DND-41 (cell line): ENCODE measurements around the gene PIH1D1.

Experiments used
- CTCF ChIP-seq: IDR thresholded peaks from 2 replicates; pipeline ENCODE4 v1.5.1; 2012; ENCODE audit warnings: borderline replicate concordance, low read length, moderate library complexity, mild to moderate bottlenecking; ENCODE audit not compliant: poor library complexity, severe bottlenecking; ENCODE audit errors: extremely low read depth
- EZH2 ChIP-seq: IDR thresholded peaks from 3 replicates; pipeline ENCODE4 v1.6.1; 2012; ENCODE audit warnings: borderline replicate concordance, low read depth, mild to moderate bottlenecking, moderate library complexity, low read length, inconsistent platforms; ENCODE audit not compliant: severe bottlenecking

DNA sequence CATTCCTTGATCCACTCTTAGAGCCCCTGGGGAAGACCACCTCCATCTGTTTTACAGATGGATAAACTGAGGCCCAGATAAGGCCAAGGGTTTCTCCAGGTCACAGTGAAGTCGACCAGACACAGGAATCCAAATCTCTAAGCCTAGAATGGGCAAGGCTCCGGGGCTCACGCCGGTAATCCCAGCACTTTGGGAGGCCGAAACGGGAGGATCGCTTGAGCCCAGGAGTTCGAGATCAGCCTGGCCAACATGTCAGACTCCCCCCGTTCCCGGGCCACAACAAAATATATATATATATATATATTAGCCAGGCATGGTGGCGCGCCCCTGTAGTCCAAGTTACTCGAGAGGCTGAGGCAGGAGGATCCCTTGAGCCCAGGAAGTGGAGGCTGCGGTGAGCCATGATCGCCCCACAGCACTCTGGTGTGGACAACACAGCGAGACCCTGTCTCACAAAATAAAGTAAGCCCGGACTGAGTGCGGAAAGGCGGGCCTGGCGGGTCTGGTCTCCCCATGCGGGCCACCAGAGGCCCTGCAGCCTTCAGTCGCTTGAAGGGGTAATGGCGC is 35.2 kb upstream of the PIH1D1 start:
- no peak for TF ChIP-seq CTCF
- TF ChIP-seq EZH2, result no peak
